Panc1 (cell line): ENCODE measurements around the gene ABHD11. TPM values are rescaled to one million over a fixed set of nuclear protein-coding genes. Genes with fewer than 3 reads are reported as not detected.

Experiments
- ATAC-seq: fragments of 200-7000 bp; cut with Tn5 transposase; 2 replicates; pipeline ENCODE4 v1.9.1; 2020; ENCODE audit warnings: mild to moderate bottlenecking, moderate library complexity
- BruUV-seq: library from RNA; stranded (reverse); fragments of 400-500 nt; replicated peaks from 2 replicates; lab custom pipeline; 2021; lab: Mats Ljungman, UMichigan
- CTCF ChIA-PET: fragments of 300-600 bp; sonication (Branson Sonifier 250); formaldehyde crosslinking; loops from one replicate; lab custom pipeline; 2022; ENCODE audit warnings: antibody characterized with exemption; lab: Charles Lee
- POLR2A ChIA-PET: fragments of 300-600 bp; sonication (Branson Sonifier 250); formaldehyde crosslinking; loops from one replicate; lab custom pipeline; 2022; ENCODE audit warnings: antibody characterized with exemption; lab: Charles Lee
- DNase-seq: peaks from one replicate; pipeline ENCODE4 v3.0.0-alpha.2; 2010; ENCODE audit warnings: low read depth, low spot score
- H3K27ac ChIP-seq: 2 replicates; pipeline ENCODE4 v1.5.1; 2011; ENCODE audit warnings: mild to moderate bottlenecking, low read length, inconsistent platforms
- H3K27me3 ChIP-seq: fragments of 200-500 bp; sonication (Bioruptor generic); 2 replicates; pipeline ENCODE4 v1.6.0; 2014; ENCODE audit warnings: low read length, inconsistent platforms; ENCODE audit not compliant: control insufficient read depth, insufficient read depth
- H3K36me3 ChIP-seq: fragments of 200-500 bp; sonication (Bioruptor generic); 2 replicates; pipeline ENCODE4 v1.5.1; 2014; ENCODE audit warnings: inconsistent platforms, mild to moderate bottlenecking, low read length, moderate library complexity; ENCODE audit not compliant: control insufficient read depth, insufficient read depth
- H3K4me1 ChIP-seq: 2 replicates; pipeline ENCODE4 v1.5.1; 2011; ENCODE audit warnings: inconsistent platforms, mild to moderate bottlenecking, low read length, moderate library complexity; ENCODE audit not compliant: control insufficient read depth, insufficient read depth
- H3K4me3 ChIP-seq, 2 experiments: 2 replicates each; pipeline ENCODE4 v1.5.1; 2011 to 2012; ENCODE audit warnings: low read depth in 2 of 2, low read length in 2 of 2, mild to moderate bottlenecking in 2 of 2, inconsistent platforms in 1 of 2, moderate library complexity in 1 of 2
- H3K9me3 ChIP-seq: fragments of 200-500 bp; sonication (Bioruptor generic); 2 replicates; pipeline ENCODE4 v1.5.1; 2014; ENCODE audit warnings: low read depth, mild to moderate bottlenecking, inconsistent platforms, low read length, moderate library complexity; ENCODE audit not compliant: control insufficient read depth, insufficient read depth
- POLR2AphosphoS5 ChIP-seq: IDR thresholded peaks from 2 replicates; pipeline ENCODE4 v1.6.1; 2012; ENCODE audit warnings: mild to moderate bottlenecking, low read depth, low read length, moderate library complexity
- SIN3A ChIP-seq: IDR thresholded peaks from 2 replicates; pipeline ENCODE4 v1.6.1; 2012; ENCODE audit warnings: low read depth, mild to moderate bottlenecking, low read length, moderate library complexity, borderline replicate concordance; ENCODE audit not compliant: insufficient read depth
- TCF7L2 ChIP-seq: IDR thresholded peaks from 2 replicates; pipeline ENCODE4 v1.6.1; 2011; ENCODE audit warnings: mild to moderate bottlenecking, low read depth, low read length, inconsistent platforms
- in situ Hi-C: cut with HindIII; loops from 2 replicates; pipeline ENCODE4 v1.10.0; 2016; ENCODE audit warnings: low sequenced_read_pairs, low pct_unique_long_range_greater_than_20kb
- intact Hi-C: fragments of 100-400 bp; cut with micrococcal nuclease; formaldehyde crosslinking; loops from one replicate; pipeline ENCODE4 v1.10.0; 2022; ENCODE audit not compliant: unreplicated experiment
- total RNA-seq: library from RNA; stranded (reverse); gene quantifications from one replicate; pipeline ENCODE4 v1.2.1, GENCODE V29; 2021; ENCODE audit not compliant: unreplicated experiment
- TF ChIP-seq, protein P1 (sequence below), 2 experiments: IDR thresholded peaks; 2 replicates each; pipeline ENCODE4 v1.6.1; 2011 to 2012; ENCODE audit warnings: low read depth in 2 of 2, control low read depth in 1 of 2, low read length in 1 of 2, mild to moderate bottlenecking in 1 of 2, moderate library complexity in 1 of 2; ENCODE audit not compliant: insufficient read depth in 1 of 2
- TF ChIP-seq, protein P2 (sequence below): fragments of 450-650 bp; IDR thresholded peaks from 2 replicates; pipeline ENCODE4 v1.5.1; 2017; ENCODE audit warnings: mild to moderate bottlenecking

ABHD11 gene
- total RNA-seq, 1 experiment from 2014 or later: 54.2 TPM

DNA sequence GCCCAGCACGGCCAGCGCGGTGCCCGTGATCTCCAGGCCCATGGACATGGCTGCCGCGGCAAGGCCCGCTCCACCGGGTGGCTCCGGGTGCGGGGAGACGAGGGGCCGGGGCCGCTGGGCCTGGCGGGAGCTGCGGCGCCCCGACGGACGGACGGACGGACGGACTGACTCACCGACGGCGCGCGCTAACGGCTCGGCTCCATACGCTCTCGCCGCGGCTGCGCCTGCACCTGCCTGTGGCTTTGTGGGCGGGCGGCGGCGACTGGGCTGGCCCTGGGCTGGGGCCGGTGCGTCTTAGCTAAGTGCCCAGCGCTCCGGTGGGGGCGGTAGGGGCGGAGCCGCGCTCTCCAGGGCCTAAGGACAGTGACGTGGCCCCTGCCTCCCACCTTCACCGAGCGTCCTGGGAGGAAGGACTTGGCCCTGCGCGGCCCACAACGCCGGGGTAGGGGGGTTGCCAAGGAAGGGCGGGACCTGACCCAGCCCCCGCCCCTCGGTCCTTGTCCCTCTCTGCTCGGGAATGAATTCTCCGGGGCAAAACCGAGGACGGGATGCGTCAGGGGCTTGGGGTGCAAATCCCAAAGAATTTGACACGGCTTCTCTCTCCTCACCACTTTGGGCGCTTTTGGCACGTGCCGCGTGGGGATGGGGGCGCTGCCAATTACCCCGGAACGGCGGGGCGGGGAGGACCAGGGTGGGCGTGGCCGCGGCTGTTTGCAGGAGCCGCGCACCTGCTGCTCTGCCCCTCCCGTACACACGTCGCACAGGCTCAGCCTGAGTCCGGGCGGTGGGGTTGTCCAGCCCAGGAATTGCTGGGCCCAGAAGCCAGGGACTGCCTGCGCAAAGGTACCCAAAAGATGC lies 31.6 kb upstream of the ABHD11 start, which contains the start of gene CLDN3:
TSS of gene CLDN3 (minus strand) at position 269 of the 858 bp plus-strand sequence. CDS start at position 48, 221 bp downstream.
- Histone ChIP-seq H3K9me3 (no peaks in the 10 kb centered on the region), H3K36me3 (no peaks in the 10 kb centered on the region), H3K27me3 (no peaks in the 10 kb centered on the region), H3K27ac (peak within 1 kb of the TSS; percentile 31; the same call in 1 of the 2 replicates), H3K4me3 (peak within 1 kb of the TSS; percentile 54 to 73), H3K4me1 (no peaks in the 10 kb centered on the region)
- ChIA-PET CTCF (interaction anchor here (0.7 kb wide), 1 partner anchor 264 kb away, joined by 3 read pairs; no protein-coding TSS in a partner anchor), POLR2A (no interaction called here)
- in situ Hi-C loops: no loop called here
- intact Hi-C loops: no loop called here
- BruUV-seq: no TSS peak
- TF ChIP-seq, protein P1, sequence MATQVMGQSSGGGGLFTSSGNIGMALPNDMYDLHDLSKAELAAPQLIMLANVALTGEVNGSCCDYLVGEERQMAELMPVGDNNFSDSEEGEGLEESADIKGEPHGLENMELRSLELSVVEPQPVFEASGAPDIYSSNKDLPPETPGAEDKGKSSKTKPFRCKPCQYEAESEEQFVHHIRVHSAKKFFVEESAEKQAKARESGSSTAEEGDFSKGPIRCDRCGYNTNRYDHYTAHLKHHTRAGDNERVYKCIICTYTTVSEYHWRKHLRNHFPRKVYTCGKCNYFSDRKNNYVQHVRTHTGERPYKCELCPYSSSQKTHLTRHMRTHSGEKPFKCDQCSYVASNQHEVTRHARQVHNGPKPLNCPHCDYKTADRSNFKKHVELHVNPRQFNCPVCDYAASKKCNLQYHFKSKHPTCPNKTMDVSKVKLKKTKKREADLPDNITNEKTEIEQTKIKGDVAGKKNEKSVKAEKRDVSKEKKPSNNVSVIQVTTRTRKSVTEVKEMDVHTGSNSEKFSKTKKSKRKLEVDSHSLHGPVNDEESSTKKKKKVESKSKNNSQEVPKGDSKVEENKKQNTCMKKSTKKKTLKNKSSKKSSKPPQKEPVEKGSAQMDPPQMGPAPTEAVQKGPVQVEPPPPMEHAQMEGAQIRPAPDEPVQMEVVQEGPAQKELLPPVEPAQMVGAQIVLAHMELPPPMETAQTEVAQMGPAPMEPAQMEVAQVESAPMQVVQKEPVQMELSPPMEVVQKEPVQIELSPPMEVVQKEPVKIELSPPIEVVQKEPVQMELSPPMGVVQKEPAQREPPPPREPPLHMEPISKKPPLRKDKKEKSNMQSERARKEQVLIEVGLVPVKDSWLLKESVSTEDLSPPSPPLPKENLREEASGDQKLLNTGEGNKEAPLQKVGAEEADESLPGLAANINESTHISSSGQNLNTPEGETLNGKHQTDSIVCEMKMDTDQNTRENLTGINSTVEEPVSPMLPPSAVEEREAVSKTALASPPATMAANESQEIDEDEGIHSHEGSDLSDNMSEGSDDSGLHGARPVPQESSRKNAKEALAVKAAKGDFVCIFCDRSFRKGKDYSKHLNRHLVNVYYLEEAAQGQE (IDR thresholded peaks at IDR 0.05; ENCODE audit: insufficient read depth in 1 of 2, low read depth in 2 of 2, low read length in 1 of 2): no peak
- no peak for TF ChIP-seq SIN3A
- TF ChIP-seq, protein P2, sequence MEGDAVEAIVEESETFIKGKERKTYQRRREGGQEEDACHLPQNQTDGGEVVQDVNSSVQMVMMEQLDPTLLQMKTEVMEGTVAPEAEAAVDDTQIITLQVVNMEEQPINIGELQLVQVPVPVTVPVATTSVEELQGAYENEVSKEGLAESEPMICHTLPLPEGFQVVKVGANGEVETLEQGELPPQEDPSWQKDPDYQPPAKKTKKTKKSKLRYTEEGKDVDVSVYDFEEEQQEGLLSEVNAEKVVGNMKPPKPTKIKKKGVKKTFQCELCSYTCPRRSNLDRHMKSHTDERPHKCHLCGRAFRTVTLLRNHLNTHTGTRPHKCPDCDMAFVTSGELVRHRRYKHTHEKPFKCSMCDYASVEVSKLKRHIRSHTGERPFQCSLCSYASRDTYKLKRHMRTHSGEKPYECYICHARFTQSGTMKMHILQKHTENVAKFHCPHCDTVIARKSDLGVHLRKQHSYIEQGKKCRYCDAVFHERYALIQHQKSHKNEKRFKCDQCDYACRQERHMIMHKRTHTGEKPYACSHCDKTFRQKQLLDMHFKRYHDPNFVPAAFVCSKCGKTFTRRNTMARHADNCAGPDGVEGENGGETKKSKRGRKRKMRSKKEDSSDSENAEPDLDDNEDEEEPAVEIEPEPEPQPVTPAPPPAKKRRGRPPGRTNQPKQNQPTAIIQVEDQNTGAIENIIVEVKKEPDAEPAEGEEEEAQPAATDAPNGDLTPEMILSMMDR: no peak
- TF ChIP-seq TCF7L2: no peak
- TF ChIP-seq POLR2AphosphoS5: no peak
- DNase-seq (no peak), ATAC-seq (peak; percentile 96)

DNA sequence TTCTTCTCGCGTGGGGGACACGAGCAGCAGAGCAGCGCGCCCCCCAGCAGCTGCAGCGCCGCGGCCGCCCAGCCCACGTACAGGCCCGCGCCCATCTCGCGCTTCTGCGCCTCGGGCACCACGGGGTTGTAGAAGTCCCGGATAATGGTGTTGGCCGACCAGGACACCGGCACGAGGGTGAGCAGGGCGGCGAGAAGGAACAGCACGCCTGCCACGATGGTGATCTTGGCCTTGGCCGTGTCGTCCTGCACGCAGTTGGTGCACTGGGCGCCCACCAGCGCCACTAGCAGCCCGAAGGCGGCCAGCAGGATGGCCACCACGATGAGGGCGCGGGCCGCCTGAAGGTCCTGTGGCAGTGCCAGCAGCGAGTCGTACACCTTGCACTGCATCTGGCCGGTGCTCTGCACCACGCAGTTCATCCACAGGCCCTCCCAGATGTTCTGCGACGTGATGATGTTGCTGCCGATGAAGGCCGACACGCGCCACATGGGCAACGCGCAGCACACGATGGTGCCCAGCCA lies 30.9 kb upstream of the ABHD11 start:
- Histone ChIP-seq H3K9me3 (no peaks in the 10 kb centered on the region), H3K4me3 (peak overlapping the region; percentile 54 to 73), H3K36me3 (no peaks in the 10 kb centered on the region), H3K4me1 (no peaks in the 10 kb centered on the region), H3K27me3 (no peaks in the 10 kb centered on the region), H3K27ac (no peak overlapping the region)
- ChIA-PET CTCF (interaction anchor here (0.7 kb wide), 1 partner anchor 265 kb away, joined by 3 read pairs; no protein-coding TSS in a partner anchor), POLR2A (interaction anchor here (0.6 kb wide), 1 partner anchor 21 kb away, joined by 4 read pairs; no protein-coding TSS in a partner anchor)
- no peak; the same call in none of the 2 replicates for ATAC-seq
- intact Hi-C loops: no loop called here
- TF ChIP-seq, protein P1 (IDR thresholded peaks at IDR 0.05; ENCODE audit: insufficient read depth in 1 of 2, low read depth in 2 of 2, low read length in 1 of 2): no peak
- TF ChIP-seq, protein P2: no peak
- no peak for TF ChIP-seq SIN3A
- no peak for TF ChIP-seq TCF7L2
- no peak for TF ChIP-seq POLR2AphosphoS5
- in situ Hi-C loops: no loop called here
- no peak for DNase-seq
- no TSS peak for BruUV-seq
